HepG2 (cell line): ENCODE measurements around the gene CGNL1. TPM values are rescaled to one million over a fixed set of nuclear protein-coding genes. Genes with fewer than 3 reads are reported as not detected.

ENCODE experiments used
- ELF3 ChIP-seq: IDR thresholded peaks from 2 replicates; pipeline ENCODE4 v1.6.1; 2016; ENCODE audit warnings: missing genetic modification reagents, missing compliant biosample characterization
- MIXL1 ChIP-seq: IDR thresholded peaks from 2 replicates; pipeline ENCODE4 v1.6.1; 2016
- RFXAP ChIP-seq: sonication (generic); formaldehyde crosslinking; IDR thresholded peaks from 2 replicates; pipeline ENCODE4 v1.4.0; 2020; ENCODE audit warnings: missing genetic modification reagents, borderline replicate concordance
- SALL2 ChIP-seq: sonication (generic); formaldehyde crosslinking; IDR thresholded peaks from 2 replicates; pipeline ENCODE4 v1.8.1; 2023; ENCODE audit warnings: mild to moderate bottlenecking, missing genetic modification reagents, inconsistent platforms
- SIN3A ChIP-seq: IDR thresholded peaks from 2 replicates; pipeline ENCODE4 v1.6.1; 2011; ENCODE audit warnings: low read depth, mild to moderate bottlenecking, control low read depth, low read length, borderline replicate concordance
- SOX5 ChIP-seq: IDR thresholded peaks from 2 replicates; pipeline ENCODE4 v1.6.1; 2016; ENCODE audit warnings: borderline replicate concordance
- STAG1 ChIP-seq: sonication (generic); formaldehyde crosslinking; IDR thresholded peaks from 2 replicates; pipeline ENCODE4 v1.4.0; 2020; ENCODE audit warnings: missing genetic modification reagents
- ZBTB34 ChIP-seq: sonication (generic); formaldehyde crosslinking; IDR thresholded peaks from 2 replicates; pipeline ENCODE4 v1.8.0; 2022; ENCODE audit warnings: mild to moderate bottlenecking, missing genetic modification reagents
- ZNF275 ChIP-seq: sonication (generic); formaldehyde crosslinking; IDR thresholded peaks from 2 replicates; pipeline ENCODE4 v1.8.0; 2022; ENCODE audit warnings: missing genetic modification reagents, mild to moderate bottlenecking, inconsistent platforms, borderline replicate concordance
- ZNF512B ChIP-seq: sonication (generic); formaldehyde crosslinking; IDR thresholded peaks from 2 replicates; pipeline ENCODE4 v1.5.1; 2020; ENCODE audit warnings: missing genetic modification reagents, mild to moderate bottlenecking, borderline replicate concordance
- ZNF572 ChIP-seq: sonication (generic); formaldehyde crosslinking; IDR thresholded peaks from 2 replicates; pipeline ENCODE4 v1.5.1; 2020; ENCODE audit warnings: mild to moderate bottlenecking, missing genetic modification reagents
- ZNF777 ChIP-seq: sonication (generic); formaldehyde crosslinking; IDR thresholded peaks from 2 replicates; pipeline ENCODE4 v1.4.0; 2020; ENCODE audit warnings: missing genetic modification reagents
- ZNF850 ChIP-seq: sonication (generic); formaldehyde crosslinking; conservative IDR thresholded peaks from 2 replicates; pipeline ENCODE4 v1.9.0; 2021; ENCODE audit warnings: mild to moderate bottlenecking, missing genetic modification reagents
- polyA plus RNA-seq, 8 experiments: library from polyadenylated mRNA; depleted of rRNA in 3 of 8; stranded (reverse) in 7 of 8; unstranded in 1 of 8; fragments of >200 nt; fragmentation: Illumina TruSeq in 4 of 8; extraction: Trizol in 4 of 8; gene quantifications; 2 replicates each; pipeline versions ENCODE4 v1.2.1 to v1.2.3, GENCODE V29; 2011 to 2016; ENCODE audit warnings: low read depth in 4 of 8, missing spikeins in 1 of 8, mixed read lengths in 1 of 8; ENCODE audit not compliant: insufficient read depth in 1 of 8
- total RNA-seq, 5 experiments: library from RNA; depleted of rRNA; stranded (reverse); fragments of >200 nt; fragmentation: Illumina TruSeq; extraction: Trizol; gene quantifications; 2 replicates each; pipeline ENCODE4 v1.2.3, GENCODE V29; 2016; ENCODE audit warnings: low read depth in 1 of 5
- TF ChIP-seq, protein P1 (sequence below): IDR thresholded peaks from 2 replicates; pipeline ENCODE4 v1.6.1; 2012; ENCODE audit warnings: low read depth, low read length, improper control_type of control experiment

The CGNL1 gene
- total and polyA plus RNA-seq, 2 of the 13 experiments (the other 11 are each of a cell fraction or from before 2014, with no cell fraction given), result 5.6 to 15.6 TPM

DNA sequence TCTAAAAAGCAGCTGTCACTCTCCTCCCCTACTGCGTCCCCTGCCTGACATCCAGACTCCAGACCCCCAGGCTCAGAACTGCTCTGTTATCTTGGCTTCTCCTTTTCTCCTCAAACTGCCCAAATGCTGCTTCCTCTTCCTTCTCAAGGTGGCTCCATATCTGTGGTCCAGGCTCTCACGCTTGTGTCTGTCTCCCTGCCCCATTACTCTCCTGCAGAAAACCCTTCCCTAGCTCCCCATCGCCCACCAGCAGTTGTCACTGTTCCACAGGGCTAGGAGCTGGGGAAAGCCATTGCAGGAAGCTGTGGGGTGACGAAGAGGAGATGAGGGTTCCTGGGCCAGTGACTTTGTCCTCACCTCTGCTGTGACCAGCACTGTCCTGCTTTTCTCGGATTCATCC is 30.7 kb upstream of the CGNL1 start (continued):
- TF ChIP-seq, protein P1, sequence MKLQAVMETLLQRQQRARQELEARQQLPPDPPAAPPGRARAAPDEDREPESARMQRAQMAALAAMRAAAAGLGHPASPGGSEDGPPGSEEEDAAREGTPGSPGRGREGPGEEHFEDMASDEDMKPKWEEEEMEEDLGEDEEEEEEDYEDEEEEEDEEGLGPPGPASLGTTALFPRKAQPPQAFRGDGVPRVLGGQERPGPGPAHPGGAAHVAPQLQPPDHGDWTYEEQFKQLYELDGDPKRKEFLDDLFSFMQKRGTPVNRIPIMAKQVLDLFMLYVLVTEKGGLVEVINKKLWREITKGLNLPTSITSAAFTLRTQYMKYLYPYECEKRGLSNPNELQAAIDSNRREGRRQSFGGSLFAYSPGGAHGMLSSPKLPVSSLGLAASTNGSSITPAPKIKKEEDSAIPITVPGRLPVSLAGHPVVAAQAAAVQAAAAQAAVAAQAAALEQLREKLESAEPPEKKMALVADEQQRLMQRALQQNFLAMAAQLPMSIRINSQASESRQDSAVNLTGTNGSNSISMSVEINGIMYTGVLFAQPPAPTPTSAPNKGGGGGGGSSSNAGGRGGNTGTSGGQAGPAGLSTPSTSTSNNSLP, result no peak
- peak; percentile 94 for TF ChIP-seq STAG1 (CRISPR knock-in tag)
- no peak for TF ChIP-seq ZNF512B
- no peak for TF ChIP-seq ZNF275 (CRISPR knock-in tag)
- no peak for TF ChIP-seq ZNF850 (CRISPR knock-in tag)
- TF ChIP-seq ELF3 (CRISPR knock-in tag), result 0 out of 2 replicates have a peak, but pooled peaks have one; percentile 41
- no peak for TF ChIP-seq SIN3A
- TF ChIP-seq MIXL1 (CRISPR knock-in tag), result no peak
- no peak for TF ChIP-seq ZNF777 (CRISPR knock-in tag)
- TF ChIP-seq SALL2 (CRISPR knock-in tag), result no peak
- no peak for TF ChIP-seq ZBTB34
- 0 out of 2 replicates have a peak, but pooled peaks have one; percentile 87 for TF ChIP-seq ZNF572 (CRISPR knock-in tag)
- no peak for TF ChIP-seq SOX5 (CRISPR knock-in tag)
- no peak for TF ChIP-seq RFXAP (CRISPR knock-in tag)
- TF ChIP-seq, all 625 proteins: peak for 12
